Measurements from ENCODE around the gene BCL7B.

DNA sequence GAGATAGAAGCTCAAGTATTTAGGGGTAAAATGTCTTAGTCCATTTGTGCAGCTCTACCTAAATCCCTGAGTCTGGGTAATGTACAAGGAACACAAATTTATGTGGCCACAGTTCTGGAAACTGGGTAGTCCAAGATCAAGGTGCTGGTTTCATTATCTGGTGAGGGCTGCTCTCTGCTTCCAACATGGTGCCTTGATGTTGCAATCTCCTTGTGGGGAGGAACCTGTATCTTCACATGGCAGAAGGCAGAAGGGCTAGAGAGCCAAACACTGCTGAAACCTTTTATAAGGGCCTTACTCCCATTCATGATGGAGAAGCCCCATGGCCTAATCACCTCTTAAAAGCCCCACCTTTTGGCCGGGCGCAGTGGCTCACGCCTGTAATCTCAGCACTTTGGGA, 26.7 kb downstream of the BCL7B start:
- TF ChIP-seq, protein P1, sequence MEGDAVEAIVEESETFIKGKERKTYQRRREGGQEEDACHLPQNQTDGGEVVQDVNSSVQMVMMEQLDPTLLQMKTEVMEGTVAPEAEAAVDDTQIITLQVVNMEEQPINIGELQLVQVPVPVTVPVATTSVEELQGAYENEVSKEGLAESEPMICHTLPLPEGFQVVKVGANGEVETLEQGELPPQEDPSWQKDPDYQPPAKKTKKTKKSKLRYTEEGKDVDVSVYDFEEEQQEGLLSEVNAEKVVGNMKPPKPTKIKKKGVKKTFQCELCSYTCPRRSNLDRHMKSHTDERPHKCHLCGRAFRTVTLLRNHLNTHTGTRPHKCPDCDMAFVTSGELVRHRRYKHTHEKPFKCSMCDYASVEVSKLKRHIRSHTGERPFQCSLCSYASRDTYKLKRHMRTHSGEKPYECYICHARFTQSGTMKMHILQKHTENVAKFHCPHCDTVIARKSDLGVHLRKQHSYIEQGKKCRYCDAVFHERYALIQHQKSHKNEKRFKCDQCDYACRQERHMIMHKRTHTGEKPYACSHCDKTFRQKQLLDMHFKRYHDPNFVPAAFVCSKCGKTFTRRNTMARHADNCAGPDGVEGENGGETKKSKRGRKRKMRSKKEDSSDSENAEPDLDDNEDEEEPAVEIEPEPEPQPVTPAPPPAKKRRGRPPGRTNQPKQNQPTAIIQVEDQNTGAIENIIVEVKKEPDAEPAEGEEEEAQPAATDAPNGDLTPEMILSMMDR (IDR thresholded peaks at IDR 0.05; ENCODE audit: low read depth, low read length) = no peak
- TF ChIP-seq, protein P2, sequence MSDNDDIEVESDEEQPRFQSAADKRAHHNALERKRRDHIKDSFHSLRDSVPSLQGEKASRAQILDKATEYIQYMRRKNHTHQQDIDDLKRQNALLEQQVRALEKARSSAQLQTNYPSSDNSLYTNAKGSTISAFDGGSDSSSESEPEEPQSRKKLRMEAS (IDR thresholded peaks at IDR 0.05; ENCODE audit: low read depth, low read length) = no peak
